Measurements from ENCODE around the gene COQ10A. TPM values are rescaled to one million over a fixed set of nuclear protein-coding genes. Genes with fewer than 3 reads are reported as not detected.
A peak's percentile ranks its signal among the peaks of the same experiment; 100 is the strongest.

The COQ10A gene
- total RNA-seq, 2 experiments from 2014 or later, result 3.5 to 6.1 TPM

- no peak for DNase-seq
- H3K4me3 Mint-ChIP-seq, result no peak overlapping the region
- no peaks in the 10 kb centered on the region for H3K9me3 Mint-ChIP-seq
- H3K27me3 Mint-ChIP-seq (ENCODE audit: low read depth), result no peaks in the 10 kb centered on the region
- no peak overlapping the region for H3K27ac Mint-ChIP-seq
- intact Hi-C loops (cut with micrococcal nuclease), result no loop called here
- CTCF ChIA-PET, result interaction anchor here (1.0 kb wide), 2 partner anchors 10 to 18 kb away, joined by 3 to 4 read pairs; partner anchors contain the start of gene ANKRD52
- H3K36me3 Mint-ChIP-seq (ENCODE audit: low read depth), result peaks cover 26% of the 10 kb centered on the region
- H3K4me1 Mint-ChIP-seq (ENCODE audit: low read depth), result no peaks in the 10 kb centered on the region
Observed at GRCh38 chr12:56247923-56248322, 18.8 kb upstream of the COQ10A start.

GRCh38 chr12:56248711-56249110 is 18.0 kb upstream of the COQ10A start:
- Mint-ChIP-seq H3K36me3 (ENCODE audit: low read depth) (peaks cover 24% of the 10 kb centered on the region), H3K27ac (no peak overlapping the region), H3K27me3 (ENCODE audit: low read depth) (no peaks in the 10 kb centered on the region), H3K4me3 (no peak overlapping the region), H3K9me3 (no peaks in the 10 kb centered on the region), H3K4me1 (ENCODE audit: low read depth) (no peaks in the 10 kb centered on the region)
- no peak for DNase-seq
- CTCF ChIA-PET, result interaction anchor here (0.6 to 1.0 kb wide), 2 partner anchors 8 to 17 kb away, joined by 3 to 4 read pairs; no protein-coding TSS in a partner anchor
- intact Hi-C loops (cut with micrococcal nuclease), result no loop called here

GRCh38 chr12:56252649-56253048 is 14.1 kb upstream of the COQ10A start:
- Mint-ChIP-seq H3K4me3 (no peak overlapping the region), H3K36me3 (ENCODE audit: low read depth) (peaks cover 23% of the 10 kb centered on the region), H3K4me1 (ENCODE audit: low read depth) (peaks cover 11% of the 10 kb centered on the region), H3K27me3 (ENCODE audit: low read depth) (no peaks in the 10 kb centered on the region), H3K27ac (no peak overlapping the region), H3K9me3 (no peaks in the 10 kb centered on the region)
- no peak for DNase-seq
- intact Hi-C loops (cut with micrococcal nuclease), result no loop called here
- CTCF ChIA-PET, result interaction anchor here (1.4 kb wide), 1 partner anchor 16 kb away, joined by 5 read pairs; no protein-coding TSS in a partner anchor

DNA sequence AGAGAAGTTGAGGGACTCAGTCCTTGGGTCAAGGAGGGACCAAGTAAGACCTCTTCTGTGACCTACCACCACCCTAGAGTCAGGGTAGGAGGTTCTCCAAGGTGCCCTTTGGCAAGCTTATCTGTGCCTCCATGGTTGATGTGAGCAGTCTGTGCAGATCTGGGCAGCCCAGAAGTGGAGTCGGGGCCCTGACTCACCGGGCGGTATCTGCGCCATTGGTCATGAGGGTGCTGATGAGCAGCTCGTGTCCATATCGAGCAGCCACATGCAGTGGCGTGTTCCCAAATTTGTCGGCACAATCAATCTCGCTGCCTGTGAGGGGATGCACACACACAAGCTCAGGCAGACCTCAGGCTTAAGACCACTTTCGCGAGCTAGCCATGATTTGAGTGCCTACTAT is 13.7 kb upstream of the COQ10A start:
- no peaks in the 10 kb centered on the region for H3K9me3 Mint-ChIP-seq
- intact Hi-C loops (cut with micrococcal nuclease), result no loop called here
- DNase-seq, result no peak
- H3K4me3 Mint-ChIP-seq, result no peak overlapping the region
- no peak overlapping the region for H3K27ac Mint-ChIP-seq
- peaks cover 11% of the 10 kb centered on the region for H3K4me1 Mint-ChIP-seq (ENCODE audit: low read depth)
- H3K27me3 Mint-ChIP-seq (ENCODE audit: low read depth), result no peaks in the 10 kb centered on the region
- CTCF ChIA-PET, result interaction anchor here (1.4 kb wide), 1 partner anchor 16 kb away, joined by 5 read pairs; no protein-coding TSS in a partner anchor
- peaks cover 23% of the 10 kb centered on the region for H3K36me3 Mint-ChIP-seq (ENCODE audit: low read depth)

DNA sequence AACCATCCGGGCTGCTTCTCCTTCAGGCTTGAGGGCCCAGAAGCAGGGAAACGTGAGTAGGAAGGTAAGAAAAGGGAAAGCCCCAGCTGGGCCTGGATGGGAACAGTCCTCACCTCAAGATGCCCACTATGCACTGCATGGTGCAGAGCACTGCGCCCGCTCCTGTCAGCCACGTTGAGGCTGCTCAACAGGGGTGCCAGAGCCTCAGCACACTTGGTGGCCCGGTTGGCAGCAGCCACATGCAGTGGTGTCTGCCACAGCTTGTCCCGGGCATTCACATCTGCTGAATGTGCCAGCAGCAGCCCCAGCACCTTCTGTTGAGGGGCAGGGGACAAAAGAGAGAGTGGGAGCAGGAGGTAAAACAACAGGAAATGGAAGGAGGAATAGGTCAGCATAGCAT is 11.1 kb upstream of the COQ10A start:
- peaks cover 18% of the 10 kb centered on the region for H3K4me1 Mint-ChIP-seq (ENCODE audit: low read depth)
- CTCF ChIA-PET, result interaction anchor here (2.3 kb wide), 1 partner anchor 33 kb away, joined by 6 read pairs; the partner anchor contains the start of gene RNF41
- DNase-seq, result no peak
- no peaks in the 10 kb centered on the region for H3K9me3 Mint-ChIP-seq
- peaks cover 19% of the 10 kb centered on the region for H3K36me3 Mint-ChIP-seq (ENCODE audit: low read depth)
- H3K4me3 Mint-ChIP-seq, result no peak overlapping the region
- no peak overlapping the region for H3K27ac Mint-ChIP-seq
- H3K27me3 Mint-ChIP-seq (ENCODE audit: low read depth), result no peaks in the 10 kb centered on the region
- intact Hi-C loops (cut with micrococcal nuclease), result no loop called here

- Mint-ChIP-seq H3K4me1 (ENCODE audit: low read depth) (peaks cover 18% of the 10 kb centered on the region), H3K9me3 (no peaks in the 10 kb centered on the region), H3K4me3 (peak overlapping the region; percentile 83), H3K27ac (peak overlapping the region; percentile 10), H3K27me3 (ENCODE audit: low read depth) (no peaks in the 10 kb centered on the region), H3K36me3 (ENCODE audit: low read depth) (peaks cover 17% of the 10 kb centered on the region)
- CTCF ChIA-PET, result interaction anchor here (0.6 to 4.1 kb wide), 10 partner anchors 7 to 246 kb away, joined by 3 to 22 read pairs (median 4); partner anchors contain the start of genes COQ10A and RNF41
- no peak for DNase-seq
- intact Hi-C loops (cut with micrococcal nuclease), result no loop called here
Observed at GRCh38 chr12:56256326-56256960, 10.3 kb upstream of the COQ10A start.

GRCh38 chr12:56257071-56257470 is 9.7 kb upstream of the COQ10A start:
- no peaks in the 10 kb centered on the region for H3K27me3 Mint-ChIP-seq (ENCODE audit: low read depth)
- no peak for DNase-seq
- CTCF ChIA-PET, result interaction anchor here (0.6 to 4.1 kb wide), 10 partner anchors 8 to 245 kb away, joined by 3 to 22 read pairs (median 4); partner anchors contain the start of genes COQ10A and RNF41
- H3K36me3 Mint-ChIP-seq (ENCODE audit: low read depth), result peaks cover 12% of the 10 kb centered on the region
- intact Hi-C loops (cut with micrococcal nuclease), result no loop called here
- H3K4me1 Mint-ChIP-seq (ENCODE audit: low read depth), result peaks cover 18% of the 10 kb centered on the region
- peak overlapping the region; percentile 18 for H3K27ac Mint-ChIP-seq
- peak overlapping the region; percentile 83 for H3K4me3 Mint-ChIP-seq
- H3K9me3 Mint-ChIP-seq, result no peaks in the 10 kb centered on the region

GRCh38 chr12:56257491-56258067 is 9.2 kb upstream of the COQ10A start:
- H3K9me3 Mint-ChIP-seq, result no peaks in the 10 kb centered on the region
- CTCF ChIA-PET, result interaction anchor here (0.7 to 4.1 kb wide), 16 partner anchors 7 to 540 kb away, joined by 3 to 22 read pairs (median 4); partner anchors contain the start of genes COQ10A, RNF41, SMARCC2 and ZC3H10
- no peaks in the 10 kb centered on the region for H3K27me3 Mint-ChIP-seq (ENCODE audit: low read depth)
- peak overlapping the region; percentile 57 for H3K27ac Mint-ChIP-seq
- DNase-seq, result peak; percentile 11
- peak overlapping the region; percentile 83 for H3K4me3 Mint-ChIP-seq
- peaks cover 18% of the 10 kb centered on the region for H3K4me1 Mint-ChIP-seq (ENCODE audit: low read depth)
- peaks cover 10% of the 10 kb centered on the region for H3K36me3 Mint-ChIP-seq (ENCODE audit: low read depth)
- intact Hi-C loops (cut with micrococcal nuclease), result loop anchor here (1.0 to 2.0 kb wide), 6 partner anchors 9 to 207 kb away; partner anchors contain the start of genes COQ10A, NABP2 and ZC3H10

DNA sequence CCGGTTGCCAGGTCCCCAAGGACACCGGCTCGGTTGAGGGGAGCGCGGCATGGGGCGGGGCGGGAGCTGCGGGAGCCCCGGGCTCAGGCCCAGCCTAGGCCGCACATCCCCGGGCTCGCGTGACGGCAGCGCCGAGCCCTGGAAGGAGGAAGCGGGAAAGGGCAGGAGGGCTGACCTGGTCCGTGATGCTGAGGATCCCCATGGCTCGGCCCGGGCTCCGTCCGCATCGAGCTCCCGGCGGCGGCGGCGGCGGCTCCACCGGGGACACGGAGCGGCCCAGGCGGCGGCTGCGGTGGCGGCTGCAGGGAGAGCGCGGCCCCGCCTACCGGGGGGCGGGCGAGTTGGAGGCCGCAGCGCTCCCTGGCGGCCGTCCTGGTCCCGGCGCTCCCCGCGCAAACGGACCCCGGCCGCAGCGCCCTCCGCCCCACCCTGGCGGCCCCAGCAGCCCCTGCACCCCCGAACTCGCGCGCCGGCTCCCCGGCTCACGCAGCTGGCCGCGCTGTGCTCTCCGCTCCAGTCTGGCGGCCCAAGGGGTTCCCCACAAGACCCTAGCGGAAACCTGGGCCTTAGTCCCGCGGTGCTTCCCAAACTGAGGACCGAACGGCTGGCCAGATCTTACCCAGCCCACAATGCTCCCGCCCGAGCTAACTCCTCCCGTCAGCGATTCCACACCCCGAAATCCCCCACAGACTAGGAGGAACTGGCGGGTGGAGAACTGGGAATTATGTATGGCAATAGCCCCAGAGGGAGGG is 8.5 kb upstream of the COQ10A start, which contains the start of gene ANKRD52:
Gene ANKRD52 (minus strand): TSS at position 317 of the 752 bp plus-strand sequence. CDS start 115 bp downstream, at position 202.
- DNase-seq, result peak; percentile 72
- intact Hi-C loops (cut with micrococcal nuclease), result loop anchor here (1.0 to 2.0 kb wide), 6 partner anchors 8 to 207 kb away; partner anchors contain the start of genes COQ10A, NABP2 and ZC3H10
- CTCF ChIA-PET, result interaction anchor here (0.6 to 4.1 kb wide), 16 partner anchors 9 to 541 kb away, joined by 3 to 22 read pairs (median 4); partner anchors contain the start of genes COQ10A, ESYT1, RNF41 and SMARCC2
- peak within 1 kb of the TSS; percentile 59 for H3K27ac Mint-ChIP-seq
- H3K4me3 Mint-ChIP-seq, result peak within 1 kb of the TSS; percentile 83
- H3K27me3 Mint-ChIP-seq (ENCODE audit: low read depth), result no peaks in the 10 kb centered on the region
- H3K4me1 Mint-ChIP-seq (ENCODE audit: low read depth), result peaks cover 18% of the 10 kb centered on the region
- H3K9me3 Mint-ChIP-seq, result no peaks in the 10 kb centered on the region
- H3K36me3 Mint-ChIP-seq (ENCODE audit: low read depth), result peaks cover 10% of the 10 kb centered on the region

- CTCF ChIA-PET, result interaction anchor here (0.7 to 4.1 kb wide), 11 partner anchors 9 to 449 kb away, joined by 3 to 22 read pairs (median 6); partner anchors contain the start of genes COQ10A, ESYT1, RNF41 and ZC3H10
- peaks cover 18% of the 10 kb centered on the region for H3K4me1 Mint-ChIP-seq (ENCODE audit: low read depth)
- H3K27ac Mint-ChIP-seq, result peak overlapping the region; percentile 59
- DNase-seq, result no peak
- H3K36me3 Mint-ChIP-seq (ENCODE audit: low read depth), result peaks cover 10% of the 10 kb centered on the region
- H3K4me3 Mint-ChIP-seq, result peak overlapping the region; percentile 82
- no peaks in the 10 kb centered on the region for H3K9me3 Mint-ChIP-seq
- intact Hi-C loops (cut with micrococcal nuclease), result loop anchor here (1.0 to 2.0 kb wide), 6 partner anchors 7 to 206 kb away; partner anchors contain the start of genes COQ10A, NABP2 and ZC3H10
- H3K27me3 Mint-ChIP-seq (ENCODE audit: low read depth), result no peaks in the 10 kb centered on the region
Observed at GRCh38 chr12:56258820-56259183, 7.9 kb upstream of the COQ10A start.

GRCh38 chr12:56260380-56260779 is 6.4 kb upstream of the COQ10A start:
- H3K27ac Mint-ChIP-seq, result no peak overlapping the region
- no peaks in the 10 kb centered on the region for H3K9me3 Mint-ChIP-seq
- no peaks in the 10 kb centered on the region for H3K27me3 Mint-ChIP-seq (ENCODE audit: low read depth)
- intact Hi-C loops (cut with micrococcal nuclease), result no loop called here
- no peak for DNase-seq
- no peak overlapping the region for H3K4me3 Mint-ChIP-seq
- peaks cover 3% of the 10 kb centered on the region for H3K36me3 Mint-ChIP-seq (ENCODE audit: low read depth)
- CTCF ChIA-PET, result no interaction called here
- H3K4me1 Mint-ChIP-seq (ENCODE audit: low read depth), result peaks cover 18% of the 10 kb centered on the region

DNA sequence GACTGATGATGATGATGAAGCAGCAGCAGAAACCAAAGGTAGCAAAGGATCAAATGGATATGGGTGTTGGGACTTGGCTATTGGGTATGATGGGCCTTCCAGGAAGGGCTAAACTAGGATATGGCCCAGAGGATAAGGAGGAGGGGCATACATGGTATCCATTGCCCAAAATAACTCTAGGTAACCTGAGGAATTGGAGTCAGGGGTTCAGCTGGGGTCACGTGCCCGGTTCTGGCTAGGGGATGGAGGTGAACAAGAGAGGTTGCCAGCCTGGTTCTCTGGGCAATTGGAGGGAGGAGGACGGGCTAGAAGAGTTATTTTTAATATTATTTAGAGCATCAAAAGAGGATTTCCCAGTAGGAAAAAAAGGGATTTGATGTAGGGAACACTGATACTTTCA is 5.8 kb upstream of the COQ10A start:
- intact Hi-C loops (cut with micrococcal nuclease), result no loop called here
- Mint-ChIP-seq H3K27me3 (ENCODE audit: low read depth) (no peaks in the 10 kb centered on the region), H3K9me3 (no peaks in the 10 kb centered on the region), H3K4me1 (ENCODE audit: low read depth) (peaks cover 20% of the 10 kb centered on the region), H3K4me3 (no peak overlapping the region), H3K36me3 (ENCODE audit: low read depth) (peaks cover 2% of the 10 kb centered on the region), H3K27ac (no peak overlapping the region)
- no peak for DNase-seq
- CTCF ChIA-PET, result no interaction called here

All from activated naive CD4-positive, alpha-beta T cell treated with anti-CD3 and anti-CD28 coated beads for 36 hours (primary cell).